Body of pancreas (tissue), 4 donors: ENCODE measurements around the gene DKK2. TPM values are rescaled to one million over a fixed set of nuclear protein-coding genes. Genes with fewer than 3 reads are reported as not detected.

Experiments
- ATAC-seq: fragments of 150-250 bp; one replicate; pipeline ENCODE4 v1.9.1; 2016
- DNase-seq, 4 donors: peaks; one replicate each; pipeline ENCODE4 v3.0.0-alpha.2; 2019
- H3K27ac ChIP-seq, 4 donors: fragments of 200-600 bp; sonication (generic); 1 replicate in 3 of 4; 2 replicates in 1 of 4; pipeline versions ENCODE4 v1.5.1 to v1.6.1; 2016 to 2019; ENCODE audit warnings: mild to moderate bottlenecking in 1 of 4, mixed read lengths in 1 of 4, moderate library complexity in 1 of 4
- H3K27me3 ChIP-seq, 2 donors: fragments of 200-600 bp; sonication (generic); one replicate each; pipeline ENCODE4 v1.6.0; 2016; ENCODE audit warnings: mild to moderate bottlenecking in 1 of 2
- H3K36me3 ChIP-seq, 2 donors: fragments of 200-600 bp; sonication (generic); replicated peaks in 1 of 2; 2 replicates each; pipeline ENCODE4 v1.5.1; 2016; ENCODE audit warnings: low read depth in 2 of 2; ENCODE audit not compliant: insufficient read depth in 1 of 2
- H3K4me1 ChIP-seq: fragments of 200-600 bp; sonication (generic); one replicate; pipeline ENCODE4 v1.6.0; 2016
- H3K4me3 ChIP-seq, 2 donors: fragments of 200-600 bp; sonication (generic); 1 replicate in 1 of 2; 2 replicates in 1 of 2; pipeline ENCODE4 v1.5.1; 2016 to 2019
- H3K9me3 ChIP-seq, 3 donors: fragments of 200-600 bp; sonication (generic); 1 replicate in 2 of 3; 2 replicates in 1 of 3; pipeline ENCODE4 v1.5.1; 2016
- POLR2A ChIP-seq, 3 donors: fragments of 450-650 bp; IDR thresholded peaks; one replicate each; pipeline ENCODE4 v1.6.1; 2016; ENCODE audit warnings: antibody characterized with exemption in 3 of 3, mild to moderate bottlenecking in 2 of 3
- WGBS, 2 donors: methylation state at CpG; one replicate each; pipeline ENCODE4 v1.1.5; 2017; 5-methylcytosine and 5-hydroxymethylcytosine counted together
- intact Hi-C: fragments of 100-400 bp; cut with DNase I; formaldehyde crosslinking; loops from one replicate; pipeline ENCODE4 v1.15.1; 2023
- total RNA-seq, 2 donors: library from RNA; depleted of rRNA; stranded (reverse); fragments of >200 nt; gene quantifications; one replicate each; pipeline ENCODE4 v1.1.0, GENCODE V29; 2016
- TF ChIP-seq, protein P1 (sequence below), 7 experiments: fragments of 450-650 bp in 4 of 7; fragments of 200-600 bp in 3 of 7; sonication (generic) in 3 of 7; IDR thresholded peaks; one replicate each; pipeline ENCODE4 v1.5.1; 2016 to 2019; ENCODE audit warnings: antibody characterized with exemption in 7 of 7

The DKK2 gene
- total RNA-seq, 2 donors from 2014 or later, result 0.52 TPM; not detected in 1

DNA sequence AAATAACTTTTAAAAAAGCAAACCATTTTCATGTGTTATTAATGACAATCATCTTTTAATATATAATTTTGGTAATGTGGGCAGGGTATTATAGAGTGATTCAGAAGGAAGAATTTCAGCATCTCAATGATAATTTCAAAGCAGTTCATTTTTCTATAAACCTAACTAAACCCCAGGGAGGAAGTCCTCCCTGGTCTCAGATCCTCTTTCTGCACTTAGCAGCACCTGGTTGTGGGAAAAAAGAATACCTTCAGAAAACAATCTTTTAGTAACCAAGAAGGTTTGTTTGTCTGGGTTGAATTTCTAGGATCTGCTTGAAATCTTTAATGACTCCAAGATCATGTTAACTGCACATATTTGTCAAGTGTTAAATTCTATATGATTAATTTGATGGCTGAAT lies 29.9 kb downstream of the DKK2 start:
- Histone ChIP-seq H3K4me3 (no peak overlapping the region), H3K4me1 (no peaks in the 10 kb centered on the region), H3K9me3 (no peaks in the 10 kb centered on the region), H3K27me3 (no peaks in the 10 kb centered on the region), H3K36me3 (no peaks in the 10 kb centered on the region), H3K27ac (no peak overlapping the region)
- DNase-seq, result no peak
- TF ChIP-seq POLR2A (IDR thresholded peaks at IDR 0.05), result no peak
- TF ChIP-seq, protein P1, sequence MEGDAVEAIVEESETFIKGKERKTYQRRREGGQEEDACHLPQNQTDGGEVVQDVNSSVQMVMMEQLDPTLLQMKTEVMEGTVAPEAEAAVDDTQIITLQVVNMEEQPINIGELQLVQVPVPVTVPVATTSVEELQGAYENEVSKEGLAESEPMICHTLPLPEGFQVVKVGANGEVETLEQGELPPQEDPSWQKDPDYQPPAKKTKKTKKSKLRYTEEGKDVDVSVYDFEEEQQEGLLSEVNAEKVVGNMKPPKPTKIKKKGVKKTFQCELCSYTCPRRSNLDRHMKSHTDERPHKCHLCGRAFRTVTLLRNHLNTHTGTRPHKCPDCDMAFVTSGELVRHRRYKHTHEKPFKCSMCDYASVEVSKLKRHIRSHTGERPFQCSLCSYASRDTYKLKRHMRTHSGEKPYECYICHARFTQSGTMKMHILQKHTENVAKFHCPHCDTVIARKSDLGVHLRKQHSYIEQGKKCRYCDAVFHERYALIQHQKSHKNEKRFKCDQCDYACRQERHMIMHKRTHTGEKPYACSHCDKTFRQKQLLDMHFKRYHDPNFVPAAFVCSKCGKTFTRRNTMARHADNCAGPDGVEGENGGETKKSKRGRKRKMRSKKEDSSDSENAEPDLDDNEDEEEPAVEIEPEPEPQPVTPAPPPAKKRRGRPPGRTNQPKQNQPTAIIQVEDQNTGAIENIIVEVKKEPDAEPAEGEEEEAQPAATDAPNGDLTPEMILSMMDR (IDR thresholded peaks at IDR 0.05), result no peak
- intact Hi-C loops, result no loop called here
- ATAC-seq, result no peak

DNA sequence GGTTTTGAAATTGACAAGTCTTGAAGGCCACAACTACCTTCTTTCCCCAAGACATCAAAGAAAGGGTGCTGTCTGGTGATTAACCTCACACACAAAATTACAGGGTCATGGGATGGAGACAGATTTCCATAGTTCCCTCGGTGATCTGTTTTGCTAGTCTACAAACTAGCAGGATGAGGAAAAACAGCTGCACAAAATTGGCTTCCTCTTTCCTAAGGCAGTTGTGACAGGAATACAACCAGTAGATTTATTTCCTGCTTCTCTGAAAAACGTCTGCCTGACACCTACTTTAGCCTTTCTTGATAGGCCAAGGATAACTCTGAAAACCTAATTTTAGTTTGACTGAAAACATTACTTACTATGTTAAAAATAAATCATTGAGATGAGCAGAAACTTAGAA lies 39.6 kb downstream of the DKK2 start:
- intact Hi-C loops, result no loop called here
- no peaks in the 10 kb centered on the region for H3K36me3 ChIP-seq
- DNase-seq (no peak), ATAC-seq (no peak)
- H3K9me3 ChIP-seq, result no peaks in the 10 kb centered on the region
- no peaks in the 10 kb centered on the region for H3K4me1 ChIP-seq
- TF ChIP-seq, protein P1 (IDR thresholded peaks at IDR 0.05), result no peak
- TF ChIP-seq POLR2A (IDR thresholded peaks at IDR 0.05), result no peak
- no peaks in the 10 kb centered on the region for H3K27me3 ChIP-seq
- WGBS, 2 donors, result 17 to 21% methylated on average over 2 of the region's 2 CpGs
- H3K27ac ChIP-seq, result no peak overlapping the region
- no peak overlapping the region for H3K4me3 ChIP-seq

DNA sequence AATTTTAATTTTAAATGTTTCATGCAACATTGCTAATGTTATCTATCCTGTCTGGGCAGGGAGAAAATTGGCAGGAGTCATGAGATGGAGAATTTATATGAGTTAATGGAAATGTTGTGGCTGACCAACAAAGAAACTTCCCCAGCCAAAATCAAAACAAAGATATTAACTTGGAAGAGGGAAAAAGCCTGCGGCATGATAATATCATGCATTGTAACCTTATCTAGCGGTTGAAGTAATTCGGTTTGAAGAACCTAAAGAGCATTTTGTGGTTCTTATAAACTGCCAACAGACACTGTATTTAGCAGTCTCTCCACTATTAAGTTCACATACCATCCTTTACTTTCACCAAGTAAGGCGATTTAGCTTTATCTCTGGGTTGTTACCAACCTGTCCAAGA lies 42.3 kb downstream of the DKK2 start:
- TF ChIP-seq, protein P1 (IDR thresholded peaks at IDR 0.05), result no peak
- TF ChIP-seq POLR2A (IDR thresholded peaks at IDR 0.05), result no peak
- no peaks in the 10 kb centered on the region for H3K9me3 ChIP-seq
- no peak for DNase-seq
- no peaks in the 10 kb centered on the region for H3K27me3 ChIP-seq
- H3K4me1 ChIP-seq, result no peaks in the 10 kb centered on the region
- intact Hi-C loops, result no loop called here
- no peak overlapping the region for H3K4me3 ChIP-seq
- no peak for ATAC-seq
- H3K36me3 ChIP-seq, result no peaks in the 10 kb centered on the region
- no peak overlapping the region for H3K27ac ChIP-seq
- WGBS, 2 donors, result 69 to 80% methylated on average over 4 of the region's 4 CpGs

DNA sequence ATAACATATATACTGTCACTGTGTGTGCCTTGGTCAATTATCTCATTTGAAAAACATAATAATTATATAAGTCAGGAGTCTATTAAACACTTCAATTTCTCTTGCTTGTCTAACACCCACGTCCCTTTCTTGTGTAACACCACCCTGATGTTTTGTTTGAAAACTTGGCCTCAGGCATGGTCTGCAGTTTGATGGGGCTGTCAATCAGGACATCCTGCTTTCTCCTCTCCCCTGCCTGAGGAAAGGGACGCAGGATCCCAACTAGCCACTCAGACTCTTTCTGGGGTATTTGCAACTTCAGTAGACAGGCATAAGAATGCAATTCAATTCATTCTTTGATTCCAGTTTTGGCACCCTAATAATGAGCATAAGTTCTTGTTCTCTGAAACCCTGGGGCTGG lies 48.8 kb downstream of the DKK2 start:
- Histone ChIP-seq H3K27ac (no peak overlapping the region), H3K4me3 (no peak overlapping the region), H3K36me3 (no peaks in the 10 kb centered on the region), H3K27me3 (no peaks in the 10 kb centered on the region), H3K9me3 (no peaks in the 10 kb centered on the region), H3K4me1 (no peaks in the 10 kb centered on the region)
- DNase-seq, result no peak
- TF ChIP-seq, protein P1 (IDR thresholded peaks at IDR 0.05), result no peak
- no peak for TF ChIP-seq POLR2A (IDR thresholded peaks at IDR 0.05)
- 37 to 51% methylated on average over 2 of the region's 2 CpGs for WGBS, 2 donors
- ATAC-seq, result no peak
- intact Hi-C loops, result no loop called here

DNA sequence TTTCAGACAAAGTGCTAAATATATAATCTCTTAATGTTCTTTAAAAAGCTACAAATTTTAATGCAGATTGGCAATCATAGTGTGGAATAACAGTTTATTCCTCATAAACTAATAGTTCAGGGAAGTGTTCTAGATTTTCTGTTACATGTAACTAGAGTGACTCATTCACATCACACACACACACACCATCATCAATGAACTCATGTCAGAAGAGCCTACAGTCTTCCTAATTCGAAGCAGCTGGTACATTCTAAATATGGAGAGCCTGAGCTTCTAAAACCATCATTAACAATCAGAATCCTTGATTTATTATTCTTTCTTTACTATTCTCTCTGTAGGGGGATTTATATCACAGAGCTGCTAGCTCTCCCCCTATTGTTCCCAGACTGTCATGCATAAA lies 49.6 kb downstream of the DKK2 start:
- Histone ChIP-seq H3K36me3 (no peaks in the 10 kb centered on the region), H3K4me1 (no peaks in the 10 kb centered on the region), H3K27ac (no peak overlapping the region), H3K27me3 (no peaks in the 10 kb centered on the region), H3K9me3 (no peaks in the 10 kb centered on the region), H3K4me3 (no peak overlapping the region)
- ATAC-seq (no peak), DNase-seq (no peak)
- 22 to 27% methylated on average over 1 of the region's 1 CpG for WGBS, 2 donors
- TF ChIP-seq POLR2A (IDR thresholded peaks at IDR 0.05), result no peak
- TF ChIP-seq, protein P1 (IDR thresholded peaks at IDR 0.05), result no peak
- intact Hi-C loops, result no loop called here
